Loucy (cell line): ENCODE results near the gene TUT7.

Source experiments
- H2AFZ ChIP-seq: fragments of 200-600 bp; sonication (generic); 2 replicates; pipeline ENCODE4 v1.6.0; 2016; ENCODE audit warnings: antibody characterized with exemption, mild to moderate bottlenecking, low read length, moderate library complexity
- H3F3A ChIP-seq: fragments of 200-600 bp; 2 replicates; pipeline ENCODE4 v1.6.0; 2016; ENCODE audit warnings: antibody characterized with exemption, low read depth, mild to moderate bottlenecking
- H3K27me3 ChIP-seq: fragments of 200-600 bp; sonication (generic); 2 replicates; pipeline ENCODE4 v1.6.1; 2014; ENCODE audit warnings: low read length, mild to moderate bottlenecking; ENCODE audit not compliant: insufficient read depth, poor library complexity, severe bottlenecking
- H3K36me3 ChIP-seq: fragments of 200-600 bp; sonication (generic); 2 replicates; pipeline ENCODE4 v1.6.1; 2016; ENCODE audit warnings: low read length; ENCODE audit not compliant: insufficient read depth
- H3K4me1 ChIP-seq: fragments of 200-600 bp; sonication (generic); 2 replicates; pipeline ENCODE4 v1.5.1; 2014; ENCODE audit warnings: low read length, mild to moderate bottlenecking; ENCODE audit not compliant: insufficient read depth, poor library complexity, severe bottlenecking
- H3K4me2 ChIP-seq: fragments of 200-600 bp; sonication (generic); 2 replicates; pipeline ENCODE4 v1.6.0; 2014; ENCODE audit warnings: antibody characterized with exemption, low read length, low read depth, mild to moderate bottlenecking; ENCODE audit not compliant: poor library complexity, severe bottlenecking
- H3K4me3 ChIP-seq: fragments of 200-600 bp; sonication (generic); 2 replicates; pipeline ENCODE4 v1.5.1; 2014; ENCODE audit warnings: low read length, mild to moderate bottlenecking, mixed read lengths; ENCODE audit not compliant: poor library complexity, severe bottlenecking
- H3K79me2 ChIP-seq: fragments of 200-600 bp; sonication (generic); 2 replicates; pipeline ENCODE4 v1.6.1; 2014; ENCODE audit warnings: low read length; ENCODE audit not compliant: insufficient read depth
- H3K9ac ChIP-seq: fragments of 200-600 bp; sonication (generic); 2 replicates; pipeline ENCODE4 v1.6.0; 2014; ENCODE audit warnings: mild to moderate bottlenecking, low read depth, low read length, moderate library complexity; ENCODE audit not compliant: poor library complexity, severe bottlenecking
- H3K9me2 ChIP-seq: fragments of 200-600 bp; sonication (generic); replicated peaks from 2 replicates; pipeline ENCODE4 v1.6.1; 2016; ENCODE audit warnings: low read depth, low read length, mixed read lengths
- H3K9me3 ChIP-seq: fragments of 200-600 bp; sonication (generic); 2 replicates; pipeline ENCODE4 v1.6.1; 2014; ENCODE audit warnings: mild to moderate bottlenecking, antibody characterized with exemption, low read length, low read depth; ENCODE audit not compliant: insufficient read depth
- H4K20me1 ChIP-seq: fragments of 200-600 bp; sonication (generic); 2 replicates; pipeline ENCODE4 v1.6.0; 2014; ENCODE audit warnings: antibody characterized with exemption, low read length, mild to moderate bottlenecking; ENCODE audit not compliant: insufficient read depth, poor library complexity, severe bottlenecking
- EZH2phosphoT487 ChIP-seq: fragments of 200-600 bp; IDR thresholded peaks from 2 replicates; pipeline ENCODE4 v1.6.1; 2018; ENCODE audit warnings: antibody characterized with exemption, mild to moderate bottlenecking, moderate library complexity, borderline replicate concordance
- TF ChIP-seq, protein P1 (sequence below): fragments of 200-600 bp; sonication (generic); conservative IDR thresholded peaks from 2 replicates; pipeline ENCODE4 v1.5.1; 2014; ENCODE audit warnings: mild to moderate bottlenecking, antibody characterized with exemption, low read length

Gene TUT7

DNA sequence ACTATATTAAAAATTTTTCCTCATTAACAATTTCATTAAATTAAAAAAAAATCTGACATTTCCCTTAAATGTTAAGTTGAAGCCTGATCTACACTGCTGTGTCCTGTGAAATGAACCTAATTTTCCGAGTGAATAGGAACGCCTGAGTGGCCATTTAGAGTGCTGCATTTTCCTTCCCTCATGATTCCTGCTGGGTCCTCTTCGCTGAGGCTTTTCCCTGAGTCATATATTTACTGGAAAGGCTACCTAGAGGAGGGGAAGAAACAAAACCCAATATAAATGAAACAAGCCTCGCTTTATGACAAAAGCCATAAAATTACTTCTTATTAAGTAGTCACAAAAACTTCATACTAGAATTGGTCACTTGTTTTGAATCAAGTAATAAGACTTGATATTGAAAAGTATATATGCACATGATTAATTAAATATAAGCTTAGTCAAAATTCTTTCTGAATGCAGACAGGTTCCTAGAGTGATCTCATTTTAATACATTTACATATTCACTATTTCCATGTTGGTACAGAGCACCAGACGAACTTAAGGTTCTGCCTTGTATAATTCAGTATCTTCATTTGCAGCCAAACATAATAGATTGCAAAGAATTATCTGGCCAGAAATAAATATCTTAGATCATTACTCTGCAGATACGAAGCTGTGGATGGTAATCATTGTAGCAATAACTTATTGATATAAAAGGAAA, 65.6 kb downstream of the TUT7 start:
- no peaks in the 10 kb centered on the region for H3K9me3 ChIP-seq
- H4K20me1 ChIP-seq, result no peaks in the 10 kb centered on the region
- TF ChIP-seq EZH2phosphoT487, result no peak
- H3K79me2 ChIP-seq, result no peaks in the 10 kb centered on the region
- no peak overlapping the region for H3K9ac ChIP-seq
- no peak overlapping the region for H3K4me3 ChIP-seq
- H3K4me1 ChIP-seq, result no peaks in the 10 kb centered on the region
- H3K9me2 ChIP-seq, result no peaks in the 10 kb centered on the region
- H3F3A ChIP-seq, result no peaks in the 10 kb centered on the region
- H2AFZ ChIP-seq, result no peak overlapping the region
- no peaks in the 10 kb centered on the region for H3K27me3 ChIP-seq
- H3K36me3 ChIP-seq, result peaks cover 4% of the 10 kb centered on the region; the same call in 1 of the 2 replicates
- no peak overlapping the region for H3K4me2 ChIP-seq

DNA sequence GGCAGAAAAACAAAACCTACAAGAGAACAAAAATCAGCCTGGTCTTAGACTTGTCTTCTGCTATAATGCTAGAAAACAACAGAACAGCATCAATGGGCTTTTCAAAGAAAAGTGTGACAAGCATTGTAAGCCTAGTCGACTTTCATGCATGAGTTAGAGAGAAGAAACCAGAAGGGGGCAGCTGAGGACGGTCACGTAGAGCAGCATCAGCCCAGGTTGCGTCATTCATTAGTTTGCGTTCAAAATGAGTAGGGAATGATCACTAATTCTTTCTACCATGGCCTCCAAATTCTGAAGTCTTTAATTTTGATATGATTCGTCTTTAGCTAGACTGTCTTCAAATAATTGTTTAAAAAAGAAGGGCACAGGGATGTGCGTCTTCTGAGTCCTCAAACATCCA, 67.2 kb downstream of the TUT7 start:
- Histone ChIP-seq H2AFZ (no peak overlapping the region), H3F3A (no peaks in the 10 kb centered on the region), H3K9ac (no peak overlapping the region)

GRCh38 chr9:86286278-86286677, 67.9 kb downstream of the TUT7 start:
- H3K9ac ChIP-seq, result no peak overlapping the region
- TF ChIP-seq, protein P1, sequence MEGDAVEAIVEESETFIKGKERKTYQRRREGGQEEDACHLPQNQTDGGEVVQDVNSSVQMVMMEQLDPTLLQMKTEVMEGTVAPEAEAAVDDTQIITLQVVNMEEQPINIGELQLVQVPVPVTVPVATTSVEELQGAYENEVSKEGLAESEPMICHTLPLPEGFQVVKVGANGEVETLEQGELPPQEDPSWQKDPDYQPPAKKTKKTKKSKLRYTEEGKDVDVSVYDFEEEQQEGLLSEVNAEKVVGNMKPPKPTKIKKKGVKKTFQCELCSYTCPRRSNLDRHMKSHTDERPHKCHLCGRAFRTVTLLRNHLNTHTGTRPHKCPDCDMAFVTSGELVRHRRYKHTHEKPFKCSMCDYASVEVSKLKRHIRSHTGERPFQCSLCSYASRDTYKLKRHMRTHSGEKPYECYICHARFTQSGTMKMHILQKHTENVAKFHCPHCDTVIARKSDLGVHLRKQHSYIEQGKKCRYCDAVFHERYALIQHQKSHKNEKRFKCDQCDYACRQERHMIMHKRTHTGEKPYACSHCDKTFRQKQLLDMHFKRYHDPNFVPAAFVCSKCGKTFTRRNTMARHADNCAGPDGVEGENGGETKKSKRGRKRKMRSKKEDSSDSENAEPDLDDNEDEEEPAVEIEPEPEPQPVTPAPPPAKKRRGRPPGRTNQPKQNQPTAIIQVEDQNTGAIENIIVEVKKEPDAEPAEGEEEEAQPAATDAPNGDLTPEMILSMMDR, result no peak
- TF ChIP-seq EZH2phosphoT487, result no peak
- peaks cover 4% of the 10 kb centered on the region; the same call in 1 of the 2 replicates for H3K36me3 ChIP-seq
- H4K20me1 ChIP-seq, result peaks cover 3% of the 10 kb centered on the region
- no peak overlapping the region for H2AFZ ChIP-seq
- no peaks in the 10 kb centered on the region for H3K9me3 ChIP-seq
- no peaks in the 10 kb centered on the region for H3K27me3 ChIP-seq
- no peak overlapping the region for H3K4me2 ChIP-seq
- H3F3A ChIP-seq, result no peaks in the 10 kb centered on the region
- no peak overlapping the region for H3K4me3 ChIP-seq
- H3K79me2 ChIP-seq, result peaks cover 5% of the 10 kb centered on the region
- peaks cover 5% of the 10 kb centered on the region for H3K4me1 ChIP-seq
- no peaks in the 10 kb centered on the region for H3K9me2 ChIP-seq

More for the DNA sequence above, 67.2 kb downstream of the TUT7 start:
- Histone ChIP-seq H3K36me3 (peaks cover 4% of the 10 kb centered on the region; the same call in 1 of the 2 replicates), H3K9me3 (no peaks in the 10 kb centered on the region), H3K4me2 (no peak overlapping the region), H4K20me1 (no peaks in the 10 kb centered on the region), H3K4me1 (peaks cover 4% of the 10 kb centered on the region), H3K9me2 (no peaks in the 10 kb centered on the region), H3K27me3 (no peaks in the 10 kb centered on the region), H3K4me3 (no peak overlapping the region), H3K79me2 (no peaks in the 10 kb centered on the region)
- TF ChIP-seq, protein P1, result peak; percentile 55
- no peak for TF ChIP-seq EZH2phosphoT487

- H3F3A ChIP-seq, result no peaks in the 10 kb centered on the region
- H3K4me2 ChIP-seq, result no peak overlapping the region
- no peaks in the 10 kb centered on the region for H3K9me2 ChIP-seq
- H3K9me3 ChIP-seq, result no peaks in the 10 kb centered on the region
- H3K79me2 ChIP-seq, result peaks cover 15% of the 10 kb centered on the region
- H3K36me3 ChIP-seq, result peaks cover 4% of the 10 kb centered on the region; the same call in 1 of the 2 replicates
- H4K20me1 ChIP-seq, result peaks cover 10% of the 10 kb centered on the region
- H2AFZ ChIP-seq, result no peak overlapping the region
- H3K27me3 ChIP-seq, result no peaks in the 10 kb centered on the region
- no peak for TF ChIP-seq EZH2phosphoT487
- TF ChIP-seq, protein P1, result no peak
- H3K4me1 ChIP-seq, result peaks cover 13% of the 10 kb centered on the region
- no peak overlapping the region for H3K4me3 ChIP-seq
- no peak overlapping the region for H3K9ac ChIP-seq
These were observed 68.9 kb downstream of the TUT7 start for GRCh38 chr9:86285261-86285660.
